ENCODE measurements around the gene SUN1. TPM values are rescaled to one million over a fixed set of nuclear protein-coding genes. Genes with fewer than 3 reads are reported as not detected.
"Not testable (repeated sequence)": the region's sequence is repeated elsewhere in the genome, so short reads cannot be mapped to it uniquely, and the experiment has no call there.

SUN1 gene
- total and polyA plus RNA-seq, 7 donors = 23.4 to 130 (median 108) TPM

- Histone ChIP-seq H3K4me3 (no peak overlapping the region), H3K36me3 (no peaks in the 10 kb centered on the region), H3K27ac (peak overlapping the region; percentile 24 to 78 (median 74)), H3K27me3 (no peaks in the 10 kb centered on the region), H3K9me3 (no peaks in the 10 kb centered on the region), H3K4me1 (peaks cover 0 to 36% (median 31%) of the 10 kb centered on the region in 4 donors)
- WGBS, 2 donors = 90 to 93% methylated on average over 7 of the region's 7 CpGs
- intact Hi-C loops (cut with DNase I) = no loop called here
- no peak for DNase-seq
- TF ChIP-seq POLR2AphosphoS5 (IDR thresholded peaks at IDR 0.05) (no peak), CTCF (IDR thresholded peaks at IDR 0.05) (no peak), POLR2A (IDR thresholded peaks at IDR 0.05) (no peak), EP300 (IDR thresholded peaks at IDR 0.05) (no peak)
Observed at GRCh38 chr7:800692-801091, 31.6 kb upstream of the SUN1 start.

DNA sequence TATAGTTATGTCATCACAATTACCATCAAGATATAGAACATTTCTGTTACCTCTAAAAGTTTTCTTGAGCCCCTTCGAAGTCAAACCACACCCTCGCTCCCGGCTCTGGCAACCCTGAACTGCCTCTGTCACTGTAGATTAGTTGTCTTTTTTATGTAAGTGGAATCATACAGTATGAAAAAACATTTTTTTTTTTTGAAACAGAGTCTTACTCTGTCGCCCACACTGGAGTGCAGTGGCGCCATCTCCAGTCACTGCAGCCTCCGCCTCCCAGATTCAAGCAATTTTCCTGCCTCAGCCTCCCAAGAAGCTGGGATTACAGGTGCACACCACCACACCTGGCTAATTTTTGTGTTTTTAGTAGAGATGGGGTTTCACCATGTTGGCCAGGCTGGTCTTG, 30.9 kb upstream of the SUN1 start:
- WGBS, 2 donors = 61 to 75% methylated on average over 6 of the region's 6 CpGs
- H3K4me1 ChIP-seq = peaks cover 0 to 36% (median 31%) of the 10 kb centered on the region in 4 donors
- H3K27ac ChIP-seq = peak overlapping the region; percentile 64 to 78 (median 74)
- H3K4me3 ChIP-seq; H3K9me3 ChIP-seq; H3K27me3 ChIP-seq; H3K36me3 ChIP-seq; intact Hi-C loops (cut with DNase I); DNase-seq: not testable (repeated sequence)

GRCh38 chr7:801940-802381, 30.3 kb upstream of the SUN1 start:
- peak in 3 of 4 donors; percentile 16 to 30 (median 18) for TF ChIP-seq POLR2AphosphoS5 (IDR thresholded peaks at IDR 0.05)
- TF ChIP-seq POLR2A (IDR thresholded peaks at IDR 0.05) = no peak
- no peak for TF ChIP-seq EP300 (IDR thresholded peaks at IDR 0.05)
- no peak for TF ChIP-seq CTCF (IDR thresholded peaks at IDR 0.05)
- H3K27ac ChIP-seq = peak overlapping the region; percentile 64 to 78 (median 74)
- no peaks in the 10 kb centered on the region for H3K9me3 ChIP-seq
- no peaks in the 10 kb centered on the region for H3K36me3 ChIP-seq
- peak overlapping the region in 3 of 4 donors; percentile 20 to 41 (median 31) for H3K4me3 ChIP-seq
- peaks cover 0 to 35% (median 31%) of the 10 kb centered on the region in 4 donors for H3K4me1 ChIP-seq
- WGBS, 2 donors = 20 to 56% methylated on average over 19 of the region's 19 CpGs
- intact Hi-C loops (cut with DNase I) = no loop called here
- no peaks in the 10 kb centered on the region for H3K27me3 ChIP-seq
- DNase-seq = peak; percentile 88

GRCh38 chr7:802500-803242, 29.6 kb upstream of the SUN1 start:
- H3K27me3 ChIP-seq = no peaks in the 10 kb centered on the region
- H3K36me3 ChIP-seq = no peaks in the 10 kb centered on the region
- peak overlapping the region in 3 of 4 donors; percentile 20 to 41 (median 31) for H3K4me3 ChIP-seq
- TF ChIP-seq EP300 (IDR thresholded peaks at IDR 0.05) (no peak), CTCF (IDR thresholded peaks at IDR 0.05) (no peak), POLR2A (IDR thresholded peaks at IDR 0.05) (no peak), POLR2AphosphoS5 (IDR thresholded peaks at IDR 0.05) (no peak)
- intact Hi-C loops (cut with DNase I) = no loop called here
- H3K9me3 ChIP-seq = no peaks in the 10 kb centered on the region
- DNase-seq = no peak
- 81 to 82% methylated on average over 18 of the region's 18 CpGs for WGBS, 2 donors
- H3K4me1 ChIP-seq = peaks cover 0 to 32% (median 29%) of the 10 kb centered on the region in 4 donors
- peak overlapping the region; percentile 64 to 78 (median 74) for H3K27ac ChIP-seq

- Histone ChIP-seq H3K27ac (peak overlapping the region in 3 of 4 donors; percentile 64 to 77 (median 71)), H3K9me3 (no peaks in the 10 kb centered on the region), H3K4me3 (no peak overlapping the region), H3K36me3 (no peaks in the 10 kb centered on the region), H3K27me3 (no peaks in the 10 kb centered on the region), H3K4me1 (peaks cover 0 to 26% (median 26%) of the 10 kb centered on the region in 4 donors)
- TF ChIP-seq POLR2AphosphoS5 (IDR thresholded peaks at IDR 0.05) (no peak), CTCF (IDR thresholded peaks at IDR 0.05) (no peak), POLR2A (IDR thresholded peaks at IDR 0.05) (no peak), EP300 (IDR thresholded peaks at IDR 0.05) (no peak)
- intact Hi-C loops (cut with DNase I) = no loop called here
- no peak for DNase-seq
- WGBS, 2 donors = 68 to 73% methylated on average over 10 of the region's 10 CpGs
Observed at GRCh38 chr7:803243-803635, 29.0 kb upstream of the SUN1 start.

- H3K27me3 ChIP-seq; H3K27ac ChIP-seq; intact Hi-C loops (cut with DNase I); DNase-seq; H3K4me3 ChIP-seq; H3K9me3 ChIP-seq; H3K36me3 ChIP-seq: not testable (repeated sequence)
- H3K4me1 ChIP-seq = peaks cover 0 to 26% (median 26%) of the 10 kb centered on the region in 4 donors
- 71 to 85% methylated on average over 4 of the region's 4 CpGs for WGBS, 2 donors
Observed at GRCh38 chr7:803796-804195, 28.5 kb upstream of the SUN1 start.
